Natural killer cell (primary cell): ENCODE measurements around the gene FMO5. TPM values are rescaled to one million over a fixed set of nuclear protein-coding genes. Genes with fewer than 3 reads are reported as not detected.

Experiments used
- ATAC-seq, 3 donors: fragments of 150-1000 bp in 2 of 3; fragments of 200-7000 bp in 1 of 3; cut with Tn5 transposase; 1 replicate in 1 of 3; 2 replicates in 2 of 3; pipeline ENCODE4 v1.10.0; 2021; ENCODE audit warnings: mild to moderate bottlenecking in 2 of 3, moderate library complexity in 2 of 3
- DNase-seq, 2 donors: peaks; one replicate each; pipeline versions ENCODE4 v3.0.0 to v3.0.0-alpha.2; 2013 to 2021; ENCODE audit warnings: mixed read lengths in 1 of 2
- H3K27ac ChIP-seq: one replicate; pipeline ENCODE4 v1.5.1; 2013; ENCODE audit warnings: mild to moderate bottlenecking, low read length
- H3K27me3 ChIP-seq: one replicate; pipeline ENCODE4 v1.6.1; 2013; ENCODE audit warnings: low read length; ENCODE audit not compliant: control insufficient read depth, insufficient read depth
- H3K36me3 ChIP-seq: one replicate; pipeline ENCODE4 v1.6.1; 2013; ENCODE audit warnings: low read length; ENCODE audit not compliant: control insufficient read depth, insufficient read depth
- H3K4me1 ChIP-seq: one replicate; pipeline ENCODE4 v1.6.1; 2013; ENCODE audit warnings: low read length; ENCODE audit not compliant: control insufficient read depth, insufficient read depth
- H3K4me3 ChIP-seq: one replicate; pipeline ENCODE4 v1.5.1; 2013; ENCODE audit warnings: low read length
- H3K9me3 ChIP-seq: one replicate; pipeline ENCODE4 v1.6.1; 2013; ENCODE audit warnings: low read length; ENCODE audit not compliant: control insufficient read depth, insufficient read depth
- H3K27ac Mint-ChIP-seq, 2 donors: one replicate each; pipeline ENCODE4 v1.8.0; 2022; ENCODE audit warnings: mild to moderate bottlenecking in 2 of 2, mixed read lengths in 2 of 2, moderate library complexity in 1 of 2
- H3K27me3 Mint-ChIP-seq, 2 donors: one replicate each; pipeline ENCODE4 v1.8.0; 2022; ENCODE audit warnings: low read depth in 2 of 2, mixed read lengths in 2 of 2
- H3K36me3 Mint-ChIP-seq: one replicate; pipeline ENCODE4 v1.8.0; 2022; ENCODE audit warnings: mixed read lengths
- H3K4me1 Mint-ChIP-seq, 2 donors: one replicate each; pipeline ENCODE4 v1.8.0; 2022; ENCODE audit warnings: mixed read lengths in 2 of 2
- H3K4me3 Mint-ChIP-seq: one replicate; pipeline ENCODE4 v1.8.0; 2022; ENCODE audit warnings: mild to moderate bottlenecking, moderate library complexity, mixed read lengths
- H3K9me3 Mint-ChIP-seq, 2 donors: one replicate each; pipeline ENCODE4 v1.8.0; 2022; ENCODE audit warnings: mixed read lengths in 2 of 2
- WGBS: methylation state at CpG from one replicate; pipeline ENCODE4 v1.1.7; 2013; ENCODE audit warnings: missing lambda C conversion rate; ENCODE audit not compliant: insufficient coverage; 5-methylcytosine and 5-hydroxymethylcytosine counted together
- intact Hi-C: fragments of 100-400 bp; cut with micrococcal nuclease; formaldehyde crosslinking; loops from one replicate; pipeline ENCODE4 v1.14.2; 2022
- total RNA-seq, 4 donors: library from RNA; stranded (reverse); fragments of 120-200 nt in 1 of 4; gene quantifications; one replicate each; pipeline versions ENCODE4 v1.2.3 to v1.2.4, GENCODE V29; 2013 to 2022
- TF ChIP-seq, protein P1 (sequence below): fragments of 200-600 bp; IDR thresholded peaks from one replicate; pipeline ENCODE4 v1.8.0; 2022; ENCODE audit warnings: antibody characterized with exemption

The FMO5 gene, protein sequence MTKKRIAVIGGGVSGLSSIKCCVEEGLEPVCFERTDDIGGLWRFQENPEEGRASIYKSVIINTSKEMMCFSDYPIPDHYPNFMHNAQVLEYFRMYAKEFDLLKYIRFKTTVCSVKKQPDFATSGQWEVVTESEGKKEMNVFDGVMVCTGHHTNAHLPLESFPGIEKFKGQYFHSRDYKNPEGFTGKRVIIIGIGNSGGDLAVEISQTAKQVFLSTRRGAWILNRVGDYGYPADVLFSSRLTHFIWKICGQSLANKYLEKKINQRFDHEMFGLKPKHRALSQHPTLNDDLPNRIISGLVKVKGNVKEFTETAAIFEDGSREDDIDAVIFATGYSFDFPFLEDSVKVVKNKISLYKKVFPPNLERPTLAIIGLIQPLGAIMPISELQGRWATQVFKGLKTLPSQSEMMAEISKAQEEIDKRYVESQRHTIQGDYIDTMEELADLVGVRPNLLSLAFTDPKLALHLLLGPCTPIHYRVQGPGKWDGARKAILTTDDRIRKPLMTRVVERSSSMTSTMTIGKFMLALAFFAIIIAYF
- 1 to 10 TPM; 5.8 to 6.0 (median 6.0) TPM for total RNA-seq
- total RNA-seq (2013), result 8.6 TPM

DNA sequence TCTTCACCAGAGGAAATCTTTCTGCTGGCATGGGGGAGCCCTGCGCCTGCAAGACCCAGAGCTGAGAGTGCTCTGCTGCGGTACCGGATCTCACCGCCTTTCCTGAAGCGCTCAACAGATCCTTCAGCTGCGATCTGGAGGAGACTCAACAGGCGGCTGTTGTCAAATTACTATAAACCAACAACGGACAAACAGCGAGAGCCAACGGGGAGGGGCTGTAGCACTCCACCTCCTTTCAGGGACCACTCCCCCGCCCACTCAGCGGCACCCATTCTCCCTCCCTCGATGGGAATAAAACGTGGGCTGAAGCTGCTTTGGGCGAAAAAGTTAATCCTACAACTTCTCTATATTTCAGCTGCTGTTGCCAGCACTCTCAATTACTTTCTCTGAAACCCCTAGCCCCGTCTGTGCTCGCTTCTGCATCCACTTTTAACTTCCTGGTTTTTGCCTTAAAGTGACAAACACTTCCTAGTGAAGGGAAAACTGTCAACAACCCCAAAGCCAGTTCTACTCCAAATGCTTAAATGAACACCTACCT lies at the start of gene FMO5:
Gene FMO5 (minus strand): TSS at position 147 of the 538 bp plus-strand sequence. CDS start 310 bp downstream, outside the sequence.
- ATAC-seq (peak; percentile 90 to 94 (median 90)), DNase-seq (peak; percentile 32 to 72)
- Mint-ChIP-seq H3K4me3 (peak within 1 kb of the TSS; percentile 98), H3K27ac (peak within 1 kb of the TSS; percentile 85 to 90), H3K36me3 (no peaks in the 10 kb centered on the region), H3K4me1 (peaks cover 25 to 37% of the 10 kb centered on the region in 2 donors), H3K9me3 (no peaks in the 10 kb centered on the region), H3K27me3 (no peaks in the 10 kb centered on the region)
- Histone ChIP-seq H3K27ac (peak within 1 kb of the TSS; percentile 58), H3K36me3 (no peaks in the 10 kb centered on the region), H3K4me3 (peak within 1 kb of the TSS; percentile 55), H3K27me3 (no peaks in the 10 kb centered on the region), H3K9me3 (no peaks in the 10 kb centered on the region), H3K4me1 (peaks cover 9% of the 10 kb centered on the region)
- intact Hi-C loops, result loop anchor here (1.0 kb wide), 1 partner anchor 53 kb away; the partner anchor contains the start of gene PRKAB2
- under 1% methylated on average over 17 of the region's 17 CpGs for WGBS
- TF ChIP-seq, protein P1, sequence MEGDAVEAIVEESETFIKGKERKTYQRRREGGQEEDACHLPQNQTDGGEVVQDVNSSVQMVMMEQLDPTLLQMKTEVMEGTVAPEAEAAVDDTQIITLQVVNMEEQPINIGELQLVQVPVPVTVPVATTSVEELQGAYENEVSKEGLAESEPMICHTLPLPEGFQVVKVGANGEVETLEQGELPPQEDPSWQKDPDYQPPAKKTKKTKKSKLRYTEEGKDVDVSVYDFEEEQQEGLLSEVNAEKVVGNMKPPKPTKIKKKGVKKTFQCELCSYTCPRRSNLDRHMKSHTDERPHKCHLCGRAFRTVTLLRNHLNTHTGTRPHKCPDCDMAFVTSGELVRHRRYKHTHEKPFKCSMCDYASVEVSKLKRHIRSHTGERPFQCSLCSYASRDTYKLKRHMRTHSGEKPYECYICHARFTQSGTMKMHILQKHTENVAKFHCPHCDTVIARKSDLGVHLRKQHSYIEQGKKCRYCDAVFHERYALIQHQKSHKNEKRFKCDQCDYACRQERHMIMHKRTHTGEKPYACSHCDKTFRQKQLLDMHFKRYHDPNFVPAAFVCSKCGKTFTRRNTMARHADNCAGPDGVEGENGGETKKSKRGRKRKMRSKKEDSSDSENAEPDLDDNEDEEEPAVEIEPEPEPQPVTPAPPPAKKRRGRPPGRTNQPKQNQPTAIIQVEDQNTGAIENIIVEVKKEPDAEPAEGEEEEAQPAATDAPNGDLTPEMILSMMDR, result no peak

DNA sequence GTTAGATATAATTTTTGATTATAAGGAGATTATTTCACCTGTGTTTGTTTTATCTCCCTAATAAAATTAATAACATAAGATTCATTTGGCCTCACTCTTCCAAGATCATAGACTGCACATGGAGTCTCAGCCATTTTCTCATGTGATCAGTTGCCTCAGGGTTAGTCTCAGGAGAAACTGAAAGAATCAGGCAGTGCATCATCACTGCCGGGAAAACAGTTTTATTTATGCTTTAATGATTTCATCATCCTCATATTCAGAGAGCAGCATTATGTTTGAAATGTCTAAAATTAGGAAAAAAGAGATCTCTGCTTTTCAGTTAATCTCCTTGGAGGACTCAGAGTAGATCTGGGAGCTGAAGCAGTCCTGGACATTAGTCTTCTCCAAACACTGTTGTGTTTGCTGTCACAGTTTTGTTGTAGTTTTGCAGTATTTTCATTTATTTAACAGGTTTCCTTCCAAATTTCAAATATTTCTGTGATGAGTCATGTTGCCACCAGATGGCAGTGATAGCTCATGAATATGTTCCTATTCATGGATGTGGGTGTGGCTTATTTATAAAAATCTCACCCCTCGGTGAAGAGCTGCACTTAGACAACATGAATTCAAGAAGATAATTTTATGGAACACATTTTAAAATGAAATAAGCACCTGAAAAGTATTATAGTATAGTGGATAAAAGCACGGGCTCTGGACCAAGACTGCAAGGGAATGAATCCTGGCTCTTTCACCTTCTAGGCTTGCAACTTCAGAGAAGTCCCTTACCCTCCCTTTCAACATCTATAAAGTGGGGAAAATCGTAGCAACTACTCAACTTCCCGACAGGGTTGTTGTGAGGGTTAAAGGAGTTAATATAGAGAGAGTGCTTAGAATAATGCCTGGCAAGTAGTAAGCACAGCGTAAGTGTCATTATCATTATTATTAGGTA lies 48.5 kb upstream of the FMO5 start:
- WGBS, result 82% methylated on average over 3 of the region's 6 CpGs

DNA sequence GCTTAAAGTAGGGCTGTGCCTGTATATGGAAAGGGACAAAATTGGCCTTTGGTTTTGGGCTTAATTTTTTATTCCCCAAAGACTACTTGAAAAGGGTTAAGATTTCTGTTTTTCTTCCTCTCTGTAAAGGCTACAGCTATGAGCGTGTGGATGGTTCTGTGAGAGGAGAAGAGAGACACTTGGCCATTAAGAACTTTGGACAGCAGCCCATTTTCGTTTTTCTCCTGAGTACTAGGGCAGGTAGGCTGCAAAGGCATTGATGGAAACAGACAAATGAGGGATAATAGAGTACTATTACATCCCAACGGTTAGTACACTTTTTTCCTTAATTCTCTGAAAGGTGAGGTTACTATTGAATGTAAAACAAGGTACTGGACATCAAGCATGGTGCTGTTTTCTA lies 46.9 kb upstream of the FMO5 start:
- no peak overlapping the region for H3K27ac Mint-ChIP-seq
- Histone ChIP-seq H3K9me3 (no peaks in the 10 kb centered on the region), H3K4me3 (no peak overlapping the region), H3K36me3 (peaks cover 56% of the 10 kb centered on the region), H3K4me1 (no peaks in the 10 kb centered on the region), H3K27ac (no peak overlapping the region), H3K27me3 (no peaks in the 10 kb centered on the region)
- DNase-seq (no peak), ATAC-seq (no peak)
- no peaks in the 10 kb centered on the region for H3K27me3 Mint-ChIP-seq
- intact Hi-C loops, result loop anchor here (2.0 to 5.0 kb wide), 3 partner anchors 120 to 619 kb away; no protein-coding TSS in a partner anchor
- no peaks in the 10 kb centered on the region for H3K9me3 Mint-ChIP-seq
- 95% methylated on average over 2 of the region's 3 CpGs for WGBS
- TF ChIP-seq, protein P1, result no peak
- H3K4me3 Mint-ChIP-seq, result no peak overlapping the region
- H3K36me3 Mint-ChIP-seq, result peaks cover 32% of the 10 kb centered on the region
- H3K4me1 Mint-ChIP-seq, result peaks cover 4 to 5% of the 10 kb centered on the region in 2 donors

More for the DNA sequence above, 48.5 kb upstream of the FMO5 start:
- TF ChIP-seq, protein P1, result peak; percentile 65
- H3K4me1 Mint-ChIP-seq, result peaks cover 4 to 5% of the 10 kb centered on the region in 2 donors
- DNase-seq (peak in 1 of 2 donors; percentile 73), ATAC-seq (peak in 2 of 3 donors; percentile 61 to 64)
- H3K27me3 Mint-ChIP-seq, result no peaks in the 10 kb centered on the region
- intact Hi-C loops, result loop anchor here (2.0 to 5.0 kb wide), 3 partner anchors 119 to 617 kb away; no protein-coding TSS in a partner anchor
- Histone ChIP-seq H3K9me3 (no peaks in the 10 kb centered on the region), H3K4me3 (no peak overlapping the region), H3K36me3 (peaks cover 52% of the 10 kb centered on the region), H3K4me1 (no peaks in the 10 kb centered on the region), H3K27me3 (no peaks in the 10 kb centered on the region), H3K27ac (no peak overlapping the region)
- no peak overlapping the region for H3K27ac Mint-ChIP-seq
- H3K9me3 Mint-ChIP-seq, result no peaks in the 10 kb centered on the region
- H3K36me3 Mint-ChIP-seq, result peaks cover 21% of the 10 kb centered on the region
- no peak overlapping the region for H3K4me3 Mint-ChIP-seq
